ENCODE measurements around the gene TBC1D17. TPM values are rescaled to one million over a fixed set of nuclear protein-coding genes. Genes with fewer than 3 reads are reported as not detected.

The TBC1D17 gene
- total RNA-seq, 4 donors from 2014 or later, result 48.7 to 84.3 (median 66.4) TPM

DNA sequence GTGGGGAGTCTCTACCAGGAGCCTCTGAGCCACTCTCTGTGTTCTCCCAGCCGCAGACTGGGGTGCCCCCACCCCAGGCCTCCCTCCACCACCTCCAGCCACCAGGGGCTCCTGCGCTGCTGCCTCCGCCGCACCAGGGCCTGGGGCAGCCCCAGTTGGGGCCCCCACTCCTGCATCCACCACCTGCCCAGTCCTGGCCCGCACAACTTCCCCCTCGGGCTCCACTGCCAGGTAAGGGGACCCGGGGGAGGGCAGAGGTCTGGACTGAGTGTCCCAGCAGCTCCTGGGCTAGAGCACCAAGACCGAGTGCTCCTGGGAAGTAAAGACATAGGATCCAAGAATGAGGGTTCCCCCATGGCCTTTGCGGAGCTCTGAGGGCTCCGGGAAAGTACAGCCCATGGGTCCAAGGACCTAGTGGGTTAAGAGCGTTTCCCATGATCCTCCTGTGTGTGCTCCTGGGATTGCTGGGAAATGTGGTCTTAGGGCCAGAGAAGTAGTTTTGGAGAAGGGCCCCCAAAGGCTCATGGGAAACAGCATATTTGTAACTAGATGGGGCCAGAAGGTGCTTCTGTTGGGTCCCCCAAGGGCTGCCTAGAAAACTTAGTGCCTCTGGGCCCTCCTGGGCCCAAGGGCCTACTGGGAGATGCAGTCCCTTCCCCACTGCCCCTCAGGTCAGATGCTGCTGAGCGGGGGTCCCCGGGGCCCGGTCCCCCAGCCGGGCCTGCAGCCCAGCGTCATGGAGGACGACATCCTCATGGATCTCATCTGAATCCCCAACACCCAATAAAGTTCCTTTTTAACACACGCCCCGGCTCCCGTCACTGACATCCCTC, 41.1 kb upstream of the TBC1D17 start:
- no peaks in the 10 kb centered on the region for H3K27me3 ChIP-seq
- ATAC-seq (no peak), DNase-seq (no peak)
- no peak overlapping the region for H3K4me3 ChIP-seq
- TF ChIP-seq, protein P1, sequence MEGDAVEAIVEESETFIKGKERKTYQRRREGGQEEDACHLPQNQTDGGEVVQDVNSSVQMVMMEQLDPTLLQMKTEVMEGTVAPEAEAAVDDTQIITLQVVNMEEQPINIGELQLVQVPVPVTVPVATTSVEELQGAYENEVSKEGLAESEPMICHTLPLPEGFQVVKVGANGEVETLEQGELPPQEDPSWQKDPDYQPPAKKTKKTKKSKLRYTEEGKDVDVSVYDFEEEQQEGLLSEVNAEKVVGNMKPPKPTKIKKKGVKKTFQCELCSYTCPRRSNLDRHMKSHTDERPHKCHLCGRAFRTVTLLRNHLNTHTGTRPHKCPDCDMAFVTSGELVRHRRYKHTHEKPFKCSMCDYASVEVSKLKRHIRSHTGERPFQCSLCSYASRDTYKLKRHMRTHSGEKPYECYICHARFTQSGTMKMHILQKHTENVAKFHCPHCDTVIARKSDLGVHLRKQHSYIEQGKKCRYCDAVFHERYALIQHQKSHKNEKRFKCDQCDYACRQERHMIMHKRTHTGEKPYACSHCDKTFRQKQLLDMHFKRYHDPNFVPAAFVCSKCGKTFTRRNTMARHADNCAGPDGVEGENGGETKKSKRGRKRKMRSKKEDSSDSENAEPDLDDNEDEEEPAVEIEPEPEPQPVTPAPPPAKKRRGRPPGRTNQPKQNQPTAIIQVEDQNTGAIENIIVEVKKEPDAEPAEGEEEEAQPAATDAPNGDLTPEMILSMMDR (IDR thresholded peaks at IDR 0.05 in 4 of 5, conservative IDR thresholded peaks at IDR 0.05 in 1 of 5), result no peak
- TF ChIP-seq POLR2A (IDR thresholded peaks at IDR 0.05), result no peak
- H3K27ac ChIP-seq, result peak overlapping the region; percentile 94 to 96 (median 94)
- peaks cover 21 to 26% of the 10 kb centered on the region in 2 donors for H3K4me1 ChIP-seq
- in situ Hi-C loops (cut with MboI; ENCODE audit: low sequenced_read_pairs in 4 of 4) (no loop called here), intact Hi-C loops (cut with DNase I; ENCODE audit: low total_unique reads) (no loop called here)
- no peaks in the 10 kb centered on the region for H3K9me3 ChIP-seq
- peaks cover 0 to 81% of the 10 kb centered on the region in 2 donors for H3K36me3 ChIP-seq

- DNase-seq, result no peak
- Histone ChIP-seq H3K4me1 (peaks cover 21 to 26% of the 10 kb centered on the region in 2 donors), H3K9me3 (no peaks in the 10 kb centered on the region), H3K27me3 (no peaks in the 10 kb centered on the region), H3K36me3 (peaks cover 0 to 75% of the 10 kb centered on the region in 2 donors), H3K4me3 (no peak overlapping the region), H3K27ac (peak overlapping the region in 3 of 4 donors; percentile 89 to 96 (median 94))
- ATAC-seq, result no peak
- intact Hi-C loops (cut with DNase I; ENCODE audit: low total_unique reads), result no loop called here
- in situ Hi-C loops (cut with MboI; ENCODE audit: low sequenced_read_pairs in 4 of 4), result no loop called here
- TF ChIP-seq, protein P1 (IDR thresholded peaks at IDR 0.05 in 4 of 5, conservative IDR thresholded peaks at IDR 0.05 in 1 of 5), result no peak
- TF ChIP-seq POLR2A (IDR thresholded peaks at IDR 0.05), result no peak
Observed at GRCh38 chr19:49837009-49837310, 40.5 kb upstream of the TBC1D17 start.

DNA sequence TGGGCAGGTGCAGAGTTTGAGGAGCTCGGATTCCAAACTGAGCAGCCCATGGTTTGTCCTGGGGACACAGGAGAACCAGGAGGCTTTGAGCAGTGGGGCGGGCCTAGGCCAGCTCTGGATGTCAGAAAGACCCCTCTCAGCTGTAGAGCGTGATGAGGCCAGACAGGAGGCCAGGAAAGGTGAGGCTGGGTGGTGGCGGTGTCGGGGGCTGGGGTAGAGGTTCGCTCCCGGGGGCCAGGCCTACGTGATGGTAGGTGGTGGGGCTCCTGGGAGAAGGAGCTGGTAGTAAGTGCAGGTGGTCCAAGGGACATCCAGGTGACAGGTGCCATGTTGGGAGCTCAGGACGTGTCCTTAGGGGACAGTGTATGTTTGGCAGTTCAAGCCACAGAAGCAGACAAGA, 40.1 kb upstream of the TBC1D17 start:
- Histone ChIP-seq H3K4me3 (no peak overlapping the region), H3K36me3 (peaks cover 0 to 70% of the 10 kb centered on the region in 2 donors), H3K27me3 (no peaks in the 10 kb centered on the region), H3K9me3 (no peaks in the 10 kb centered on the region), H3K27ac (peak overlapping the region; percentile 79 to 96 (median 92)), H3K4me1 (peaks cover 21 to 25% of the 10 kb centered on the region in 2 donors)
- in situ Hi-C loops (cut with MboI; ENCODE audit: low sequenced_read_pairs in 4 of 4) (no loop called here), intact Hi-C loops (cut with DNase I; ENCODE audit: low total_unique reads) (no loop called here)
- ATAC-seq (no peak), DNase-seq (no peak)
- TF ChIP-seq POLR2A (IDR thresholded peaks at IDR 0.05), result no peak
- TF ChIP-seq, protein P1 (IDR thresholded peaks at IDR 0.05 in 4 of 5, conservative IDR thresholded peaks at IDR 0.05 in 1 of 5), result no peak

GRCh38 chr19:49838885-49839588, 38.5 kb upstream of the TBC1D17 start:
- Histone ChIP-seq H3K27me3 (no peaks in the 10 kb centered on the region), H3K4me3 (no peak overlapping the region), H3K27ac (peak overlapping the region; percentile 79 to 96 (median 92)), H3K36me3 (peaks cover 0 to 65% of the 10 kb centered on the region in 2 donors), H3K4me1 (peaks cover 12 to 15% of the 10 kb centered on the region in 2 donors), H3K9me3 (no peaks in the 10 kb centered on the region)
- in situ Hi-C loops (cut with MboI; ENCODE audit: low sequenced_read_pairs in 4 of 4) (no loop called here), intact Hi-C loops (cut with DNase I; ENCODE audit: low total_unique reads) (no loop called here)
- ATAC-seq (peak; percentile 17 to 34), DNase-seq (no peak)
- TF ChIP-seq, protein P1 (IDR thresholded peaks at IDR 0.05 in 4 of 5, conservative IDR thresholded peaks at IDR 0.05 in 1 of 5), result no peak
